Keratinocyte (primary cell): ENCODE results near the gene AMDHD2. TPM values are rescaled to one million over a fixed set of nuclear protein-coding genes. Genes with fewer than 3 reads are reported as not detected.

Source experiments
- DNase-seq: peaks from one replicate; pipeline ENCODE4 v3.0.0-alpha.2; 2011; ENCODE audit warnings: low read depth, missing footprints, low spot score
- FAIRE-seq: peaks from 2 replicates; lab custom pipeline; 2011; peaks lifted over from hg19 to GRCh38; lab: Jason Lieb, UNC
- H2AFZ ChIP-seq: 2 replicates; pipeline ENCODE4 v1.6.0; 2012; ENCODE audit warnings: low read length, control low read depth, inconsistent platforms; ENCODE audit not compliant: control insufficient read depth
- H3K27ac ChIP-seq: 2 replicates; pipeline ENCODE4 v1.5.1; 2011; ENCODE audit warnings: low read length; ENCODE audit not compliant: control insufficient read depth, insufficient read depth
- H3K27me3 ChIP-seq: 3 replicates; pipeline ENCODE4 v1.6.0; 2011; ENCODE audit warnings: low read length; ENCODE audit not compliant: control insufficient read depth, insufficient read depth; ENCODE audit errors: extremely low read depth
- H3K36me3 ChIP-seq, 2 experiments: 2 replicates in 1 of 2; 3 replicates in 1 of 2; pipeline ENCODE4 v1.5.1; 2011; ENCODE audit warnings: low read length in 2 of 2, mild to moderate bottlenecking in 1 of 2; ENCODE audit not compliant: control insufficient read depth in 2 of 2, insufficient read depth in 2 of 2; ENCODE audit errors: extremely low read depth in 1 of 2
- H3K4me1 ChIP-seq: 3 replicates; pipeline ENCODE4 v1.5.1; 2011; ENCODE audit warnings: low read length; ENCODE audit not compliant: control insufficient read depth, insufficient read depth; ENCODE audit errors: extremely low read depth
- H3K4me2 ChIP-seq: 3 replicates; pipeline ENCODE4 v1.6.0; 2011; ENCODE audit warnings: low read depth, low read length; ENCODE audit not compliant: control insufficient read depth, insufficient read depth; ENCODE audit errors: extremely low read depth
- H3K4me3 ChIP-seq, 3 experiments: fragments of 200-600 bp in 1 of 3; sonication (generic) in 1 of 3; 2 replicates in 2 of 3; 3 replicates in 1 of 3; pipeline ENCODE4 v1.5.1; 2011 to 2016; ENCODE audit warnings: low read length in 3 of 3, mild to moderate bottlenecking in 3 of 3, control low read depth in 2 of 3, inconsistent platforms in 1 of 3, low read depth in 1 of 3, mixed read lengths in 1 of 3, mixed run types in 1 of 3, moderate library complexity in 1 of 3; ENCODE audit not compliant: control insufficient read depth in 2 of 3, insufficient read depth in 2 of 3; ENCODE audit errors: extremely low read depth in 1 of 3
- H3K79me2 ChIP-seq: 2 replicates; pipeline ENCODE4 v1.6.0; 2012; ENCODE audit warnings: low read length; ENCODE audit not compliant: control insufficient read depth, insufficient read depth
- H3K9ac ChIP-seq: 3 replicates; pipeline ENCODE4 v1.6.0; 2011; ENCODE audit warnings: low read length; ENCODE audit not compliant: control insufficient read depth, insufficient read depth; ENCODE audit errors: extremely low read depth
- H3K9me1 ChIP-seq: 3 replicates; pipeline ENCODE4 v1.6.0; 2011; ENCODE audit warnings: low read length; ENCODE audit not compliant: control insufficient read depth, insufficient read depth; ENCODE audit errors: extremely low read depth
- H3K9me3 ChIP-seq: 2 replicates; pipeline ENCODE4 v1.5.1; 2012; ENCODE audit warnings: low read depth, low read length; ENCODE audit not compliant: control insufficient read depth
- H4K20me1 ChIP-seq: 3 replicates; pipeline ENCODE4 v1.6.0; 2011; ENCODE audit warnings: low read length; ENCODE audit not compliant: control insufficient read depth, insufficient read depth; ENCODE audit errors: extremely low read depth
- CTCF ChIP-seq, 3 experiments: IDR thresholded peaks in 1 of 3; conservative IDR thresholded peaks in 1 of 3; optimal IDR thresholded peaks in 1 of 3; 2 replicates in 2 of 3; 3 replicates in 1 of 3; pipeline versions ENCODE3 to v1.5.1; 2011; ENCODE audit warnings: low read length in 3 of 3, mild to moderate bottlenecking in 3 of 3, moderate library complexity in 2 of 3, control low read depth in 1 of 3, inconsistent platforms in 1 of 3; ENCODE audit not compliant: insufficient read depth in 2 of 3; ENCODE audit errors: extremely low read depth in 1 of 3
- EZH2 ChIP-seq: IDR thresholded peaks from one replicate; pipeline ENCODE4 v1.6.1; 2012; ENCODE audit warnings: inconsistent platforms, mild to moderate bottlenecking, low read length, moderate library complexity
- dilution Hi-C: fragments of 300-500 bp; cut with MboI; formaldehyde crosslinking; loops from one replicate; pipeline ENCODE4 v1.7.0; 2020; ENCODE audit warnings: low sequenced_read_pairs; ENCODE audit not compliant: extremely low pct_ligation_motif_present
- polyA plus RNA-seq, 5 experiments: library from polyadenylated mRNA; depleted of rRNA in 3 of 5; stranded (reverse) in 3 of 5; stranded (forward) in 1 of 5; unstranded in 1 of 5; fragments of >200 nt; gene quantifications; 1 replicate in 1 of 5; 2 replicates in 3 of 5; 3 replicates in 1 of 5; pipeline versions ENCODE4 v1.2.1 to v1.2.3, GENCODE V29; 2011 to 2012; ENCODE audit warnings: missing spikeins in 2 of 5, low read depth in 1 of 5, low replicate concordance in 1 of 5

The AMDHD2 gene
- polyA plus RNA-seq, 1 donor (not counting 4 experiments of a cell fraction or from before 2014, with no cell fraction given) = 8.9 TPM

- H3K9me1 ChIP-seq = no peaks in the 10 kb centered on the region
- H3K4me1 ChIP-seq = peaks cover 17% of the 10 kb centered on the region
- dilution Hi-C loops = no loop called here
- no peak within 1 kb of the TSS for H3K27ac ChIP-seq
- DNase-seq (no peak), FAIRE-seq (no peak)
- H3K4me2 ChIP-seq = peak within 1 kb of the TSS; percentile 37
- no peak within 1 kb of the TSS for H2AFZ ChIP-seq
- H3K4me3 ChIP-seq = no peak within 1 kb of the TSS
- peaks cover 28% of the 10 kb centered on the region for H3K27me3 ChIP-seq
- H3K36me3 ChIP-seq = no peaks in the 10 kb centered on the region
- H4K20me1 ChIP-seq = peaks cover 7% of the 10 kb centered on the region
- no peaks in the 10 kb centered on the region for H3K9me3 ChIP-seq
- no peaks in the 10 kb centered on the region for H3K79me2 ChIP-seq
- TF ChIP-seq CTCF (optimal IDR thresholded peaks at IDR 0.05 in 1 of 3, IDR thresholded peaks at IDR 0.05 in 1 of 3, conservative IDR thresholded peaks at IDR 0.05 in 1 of 3; ENCODE audit: extremely low read depth in 1 of 3, insufficient read depth in 2 of 3, low read length in 3 of 3) = no peak
- no peak for TF ChIP-seq EZH2
- no peak within 1 kb of the TSS for H3K9ac ChIP-seq
Measured at GRCh38 chr16:2471016-2471652, 49.0 kb upstream of the AMDHD2 start, which contains the start of gene NTN3. TSS of gene NTN3 (plus strand) at chr16:2471297. CDS start at chr16:2471702, 405 bp downstream.

GRCh38 chr16:2471653-2472487, 48.3 kb upstream of the AMDHD2 start:
- dilution Hi-C loops = no loop called here
- FAIRE-seq (no peak), DNase-seq (no peak)
- Histone ChIP-seq H3K27ac (no peak overlapping the region), H3K9ac (no peak overlapping the region), H3K4me1 (peaks cover 17% of the 10 kb centered on the region), H3K79me2 (no peaks in the 10 kb centered on the region), H2AFZ (no peak overlapping the region), H3K27me3 (peaks cover 28% of the 10 kb centered on the region), H3K9me3 (no peaks in the 10 kb centered on the region), H3K4me2 (peak overlapping the region; percentile 37), H3K9me1 (no peaks in the 10 kb centered on the region), H4K20me1 (peaks cover 7% of the 10 kb centered on the region), H3K4me3 (no peak overlapping the region), H3K36me3 (no peaks in the 10 kb centered on the region)
- peak; percentile 55 for TF ChIP-seq EZH2
- TF ChIP-seq CTCF (optimal IDR thresholded peaks at IDR 0.05 in 1 of 3, IDR thresholded peaks at IDR 0.05 in 1 of 3, conservative IDR thresholded peaks at IDR 0.05 in 1 of 3; ENCODE audit: extremely low read depth in 1 of 3, insufficient read depth in 2 of 3, low read length in 3 of 3) = no peak
